Smooth muscle cell (in vitro differentiated cells): ENCODE results near the gene ITPR2. TPM values are rescaled to one million over a fixed set of nuclear protein-coding genes. Genes with fewer than 3 reads are reported as not detected.

Experiments
- DNase-seq: peaks from one replicate; lab custom pipeline; 2025; ENCODE audit not compliant: unreplicated experiment; lab: John Stamatoyannopoulos, UW
- H2AFZ ChIP-seq: fragments of 200-600 bp; sonication (generic); 2 replicates; pipeline ENCODE4 v1.6.0; 2016; ENCODE audit warnings: antibody characterized with exemption, low read depth, mild to moderate bottlenecking
- H3F3A ChIP-seq: fragments of 200-600 bp; sonication (generic); 2 replicates; pipeline ENCODE4 v1.6.0; 2017; ENCODE audit warnings: antibody characterized with exemption, low read depth
- H3K27ac ChIP-seq: fragments of 200-600 bp; sonication (generic); 2 replicates; pipeline ENCODE4 v1.5.1; 2016; ENCODE audit warnings: low read depth, mild to moderate bottlenecking
- H3K27me3 ChIP-seq: fragments of 200-600 bp; sonication (generic); 2 replicates; pipeline ENCODE4 v1.6.1; 2016; ENCODE audit warnings: low read depth, mild to moderate bottlenecking
- H3K36me3 ChIP-seq: fragments of 200-600 bp; sonication (generic); 2 replicates; pipeline ENCODE4 v1.5.1; 2016; ENCODE audit warnings: low read depth
- H3K4me1 ChIP-seq: fragments of 200-600 bp; sonication (generic); 2 replicates; pipeline ENCODE4 v1.5.1; 2016; ENCODE audit warnings: low read depth
- H3K4me2 ChIP-seq: fragments of 200-600 bp; sonication (generic); 2 replicates; pipeline ENCODE4 v1.6.0; 2016; ENCODE audit warnings: mild to moderate bottlenecking
- H3K4me3 ChIP-seq: fragments of 200-600 bp; sonication (generic); 2 replicates; pipeline ENCODE4 v1.5.1; 2016; ENCODE audit warnings: mild to moderate bottlenecking
- H3K79me2 ChIP-seq: fragments of 200-600 bp; sonication (generic); 2 replicates; pipeline ENCODE4 v1.6.0; 2016; ENCODE audit warnings: low read depth, mild to moderate bottlenecking
- H3K9ac ChIP-seq: fragments of 200-600 bp; sonication (generic); 2 replicates; pipeline ENCODE4 v1.6.0; 2016; ENCODE audit warnings: low read depth
- H3K9me3 ChIP-seq: fragments of 200-600 bp; sonication (generic); replicated peaks from 2 replicates; pipeline ENCODE4 v1.5.1; 2016; ENCODE audit warnings: low read depth
- H4K20me1 ChIP-seq: fragments of 200-600 bp; sonication (generic); 2 replicates; pipeline ENCODE4 v1.6.0; 2016; ENCODE audit warnings: low read depth
- CTCF ChIP-seq: fragments of 200-600 bp; sonication (generic); IDR thresholded peaks from 2 replicates; pipeline ENCODE4 v1.5.1; 2017; ENCODE audit warnings: borderline replicate concordance, mild to moderate bottlenecking, antibody characterized with exemption; ENCODE audit not compliant: insufficient read depth, poor library complexity, severe bottlenecking
- WGBS: methylation state at CpG from one replicate; pipeline ENCODE4 v1.1.7; 2016; ENCODE audit warnings: low lambda C conversion rate; 5-methylcytosine and 5-hydroxymethylcytosine counted together
- polyA plus RNA-seq: library from polyadenylated mRNA; unstranded; fragments of >200 nt; fragmentation: Nextera tagmentation; extraction: Ambion mirVana; gene quantifications from 2 replicates; pipeline ENCODE4 v1.2.1, GENCODE V29; 2016
- total RNA-seq: library from RNA; depleted of rRNA; stranded (reverse); fragments of >200 nt; gene quantifications from 2 replicates; pipeline ENCODE4 v1.2.3, GENCODE V29; 2014

Gene ITPR2
- total and polyA plus RNA-seq, 2 experiments from 2014 or later, result 6.8 to 17.4 TPM

GRCh38 chr12:26425587-26426260 lies 407.3 kb downstream of the ITPR2 start:
- no peak overlapping the region for H3K4me2 ChIP-seq
- H3K79me2 ChIP-seq, result no peaks in the 10 kb centered on the region
- no peak for DNase-seq
- no peak overlapping the region for H2AFZ ChIP-seq
- H3F3A ChIP-seq, result peaks cover 3% of the 10 kb centered on the region
- no peaks in the 10 kb centered on the region for H4K20me1 ChIP-seq
- H3K9me3 ChIP-seq, result no peaks in the 10 kb centered on the region
- no peaks in the 10 kb centered on the region for H3K36me3 ChIP-seq
- no peaks in the 10 kb centered on the region for H3K27me3 ChIP-seq
- TF ChIP-seq CTCF, result no peak
- WGBS, result 92% methylated on average over 6 of the region's 6 CpGs
- H3K27ac ChIP-seq, result no peak overlapping the region
- no peaks in the 10 kb centered on the region for H3K4me1 ChIP-seq
- H3K9ac ChIP-seq, result no peak overlapping the region
- no peak overlapping the region for H3K4me3 ChIP-seq

GRCh38 chr12:26422839-26423398 lies 410.1 kb downstream of the ITPR2 start:
- no peaks in the 10 kb centered on the region for H3K79me2 ChIP-seq
- H3K4me3 ChIP-seq, result no peak overlapping the region
- H2AFZ ChIP-seq, result no peak overlapping the region
- no peaks in the 10 kb centered on the region for H3K4me1 ChIP-seq
- H3K27ac ChIP-seq, result no peak overlapping the region
- H3K9ac ChIP-seq, result no peak overlapping the region
- H3K27me3 ChIP-seq, result no peaks in the 10 kb centered on the region
- H4K20me1 ChIP-seq, result no peaks in the 10 kb centered on the region
- 83% methylated on average over 3 of the region's 3 CpGs for WGBS
- DNase-seq, result no peak
- no peak overlapping the region for H3K4me2 ChIP-seq
- H3F3A ChIP-seq, result peaks cover 3% of the 10 kb centered on the region
- peaks cover 12% of the 10 kb centered on the region for H3K36me3 ChIP-seq
- no peak for TF ChIP-seq CTCF
- peaks cover 3% of the 10 kb centered on the region for H3K9me3 ChIP-seq

GRCh38 chr12:26416550-26416949 lies 416.4 kb downstream of the ITPR2 start:
- no peak overlapping the region for H3K9ac ChIP-seq
- no peaks in the 10 kb centered on the region for H3K4me1 ChIP-seq
- TF ChIP-seq CTCF, result no peak
- no peak for DNase-seq
- H3K27me3 ChIP-seq, result no peaks in the 10 kb centered on the region
- H3K36me3 ChIP-seq, result peaks cover 16% of the 10 kb centered on the region
- no peaks in the 10 kb centered on the region for H4K20me1 ChIP-seq
- no peak overlapping the region for H3K4me3 ChIP-seq
- H3K4me2 ChIP-seq, result no peak overlapping the region
- no peak overlapping the region for H3K27ac ChIP-seq
- peaks cover 9% of the 10 kb centered on the region for H3K9me3 ChIP-seq
- 90% methylated on average over 3 of the region's 3 CpGs for WGBS
- H2AFZ ChIP-seq, result no peak overlapping the region
- no peaks in the 10 kb centered on the region for H3K79me2 ChIP-seq
- H3F3A ChIP-seq, result no peaks in the 10 kb centered on the region

- Histone ChIP-seq H2AFZ (no peak overlapping the region), H3K27ac (no peak overlapping the region), H3F3A (no peaks in the 10 kb centered on the region), H3K4me1 (no peaks in the 10 kb centered on the region), H3K36me3 (no peaks in the 10 kb centered on the region), H3K79me2 (no peaks in the 10 kb centered on the region), H3K4me2 (no peak overlapping the region), H3K27me3 (no peaks in the 10 kb centered on the region), H3K9ac (no peak overlapping the region), H3K4me3 (no peak overlapping the region), H4K20me1 (no peaks in the 10 kb centered on the region), H3K9me3 (no peaks in the 10 kb centered on the region)
- WGBS, result 100% methylated on average over 1 of the region's 1 CpG
- no peak for TF ChIP-seq CTCF
- no peak for DNase-seq
Observed at GRCh38 chr12:26410689-26411088, 422.3 kb downstream of the ITPR2 start.
